Activated CD4-positive, alpha-beta T cell treated with anti-CD3 and anti-CD28 coated beads for 24 hours (primary cell): Measurements from ENCODE around the gene SCYGR6.
A peak's percentile ranks its signal among the peaks of the same experiment; 100 is the strongest.
"Not testable (repeated sequence)": the region's sequence is repeated elsewhere in the genome, so short reads cannot be mapped to it uniquely, and the experiment has no call there.

ENCODE experiments used
- DNase-seq, 2 donors: peaks; one replicate each; pipeline ENCODE4 v3.0.0-alpha.2; 2020; ENCODE audit warnings: low read depth in 2 of 2

SCYGR6 gene, protein sequence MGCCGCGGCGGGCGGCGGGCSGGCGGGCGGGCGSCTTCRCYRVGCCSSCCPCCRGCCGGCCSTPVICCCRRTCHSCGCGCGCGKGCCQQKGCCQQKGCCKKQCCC

DNA sequence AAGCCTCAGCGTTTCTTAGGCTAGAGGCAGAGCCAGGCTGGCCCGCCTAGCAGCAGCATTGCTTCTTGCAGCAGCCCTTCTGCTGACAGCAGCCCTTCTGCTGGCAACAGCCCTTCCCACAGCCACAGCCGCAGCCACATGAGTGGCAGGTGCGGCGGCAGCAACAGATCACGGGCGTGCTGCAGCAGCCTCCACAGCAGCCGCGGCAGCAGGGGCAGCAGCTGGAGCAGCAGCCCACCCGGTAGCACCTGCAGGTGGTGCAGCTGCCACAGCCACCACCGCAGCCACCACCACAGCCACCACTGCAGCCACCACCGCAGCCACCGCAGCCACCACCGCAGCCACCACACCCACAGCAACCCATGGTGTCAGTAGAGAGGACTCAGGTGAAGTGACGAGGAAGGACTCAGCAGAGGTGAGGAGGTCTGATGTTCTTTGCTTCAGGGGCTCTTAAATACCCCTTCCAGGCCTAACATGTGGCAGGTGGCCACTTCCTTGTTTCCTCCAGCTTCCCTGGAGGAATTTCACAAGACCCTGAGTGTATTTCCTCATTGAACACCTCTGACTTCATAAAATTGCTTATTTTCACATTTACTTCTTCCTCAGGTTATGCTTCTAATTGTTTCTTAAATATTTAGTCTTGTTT, at the start of gene SCYGR6:
Gene SCYGR6, minus strand, starts transcription at position 364 of the 646 bp plus-strand sequence. Its CDS starts 0 bp downstream, at position 364.
- no peak for DNase-seq

DNA sequence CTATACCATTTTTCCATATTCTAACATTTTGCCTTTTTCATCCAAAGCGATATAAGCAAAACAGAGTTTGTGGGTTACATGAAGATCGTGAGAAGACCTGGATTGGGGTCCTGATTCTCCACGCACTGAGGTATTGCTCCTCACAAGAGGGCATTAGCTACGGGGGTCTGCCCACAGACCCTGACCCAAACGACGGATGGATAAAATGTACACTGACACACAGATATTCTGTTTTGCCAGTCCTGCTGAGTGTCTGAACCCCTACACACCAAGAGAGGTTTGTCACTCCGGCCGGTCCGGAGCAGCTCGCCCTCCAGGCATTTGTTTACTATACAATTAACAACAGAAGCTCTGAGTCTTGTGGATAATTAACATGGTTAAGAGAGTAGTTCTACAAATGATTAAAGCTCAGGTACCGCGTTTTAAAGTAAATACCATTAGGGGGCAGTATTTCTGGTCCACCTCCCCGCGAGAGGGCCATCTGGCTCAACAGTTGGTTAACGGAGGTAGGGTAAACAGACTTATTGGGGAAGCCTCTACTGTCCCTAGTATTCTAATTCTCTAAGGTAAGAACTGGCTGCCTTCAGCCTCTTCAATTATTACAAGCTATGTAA, 49.6 kb upstream of the SCYGR6 start:
- no peak for DNase-seq

DNA sequence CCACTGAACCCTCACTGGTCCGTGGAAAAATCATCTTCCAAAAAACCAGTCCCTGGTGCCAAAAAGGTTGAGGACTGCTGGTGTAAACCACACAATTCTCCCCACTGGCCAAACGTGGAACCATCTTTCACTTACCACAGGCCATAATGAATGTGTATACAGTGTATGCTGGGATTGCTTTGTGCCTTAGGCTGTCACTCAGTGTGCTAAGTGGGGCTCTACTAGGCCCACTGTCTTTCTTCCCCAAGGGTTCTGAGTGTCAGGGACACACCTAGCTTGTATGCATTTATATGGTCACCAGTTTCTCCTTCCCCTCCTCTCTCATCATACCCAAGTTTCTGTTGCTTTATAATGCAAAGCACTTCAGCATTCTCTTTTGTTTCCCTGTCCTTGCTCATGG, 48.4 kb upstream of the SCYGR6 start:
- no peak for DNase-seq

DNA sequence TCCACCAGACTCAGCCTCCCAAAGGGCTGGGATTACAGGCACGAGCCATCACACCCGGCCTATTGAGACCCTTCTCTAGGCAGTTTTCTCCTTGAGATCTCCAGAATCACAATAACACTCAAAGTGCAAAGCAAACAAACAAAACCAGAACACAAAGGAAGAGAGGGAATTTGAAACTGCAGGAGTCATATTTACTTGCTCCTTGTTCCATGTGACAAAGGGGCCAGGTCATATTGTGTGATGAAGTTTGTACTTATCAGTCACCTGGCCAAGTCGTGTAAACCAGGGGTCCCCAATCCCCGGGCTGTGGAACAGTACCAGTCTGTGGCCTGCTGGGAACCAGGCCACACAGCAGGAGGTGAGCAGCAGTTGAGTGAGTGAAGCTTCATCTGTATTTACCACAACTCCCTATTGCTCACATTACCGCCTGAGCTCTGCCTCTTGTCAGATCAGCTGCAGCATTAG, 47.7 kb upstream of the SCYGR6 start:
- no peak for DNase-seq

DNA sequence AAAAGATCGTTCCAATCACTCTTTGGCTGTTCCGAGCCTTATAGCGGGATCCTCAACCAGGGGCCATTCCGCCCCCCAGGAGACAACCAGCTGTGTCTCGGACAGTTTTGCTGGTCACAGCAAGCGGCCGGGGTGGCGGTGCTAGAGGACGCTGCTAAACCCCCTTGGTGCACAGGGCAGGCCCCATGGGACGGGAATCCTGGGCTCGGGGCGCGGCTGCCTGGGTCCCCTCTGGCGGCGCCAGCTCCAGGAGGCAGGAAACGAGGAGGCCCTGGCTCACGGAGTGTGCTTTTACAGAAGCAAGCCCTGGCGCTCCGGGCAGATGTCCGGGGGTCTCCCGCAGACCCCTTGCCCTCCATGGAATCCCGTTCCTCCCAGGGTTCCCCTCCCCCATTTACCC, 43.3 kb upstream of the SCYGR6 start:
- DNase-seq = no peak

DNA sequence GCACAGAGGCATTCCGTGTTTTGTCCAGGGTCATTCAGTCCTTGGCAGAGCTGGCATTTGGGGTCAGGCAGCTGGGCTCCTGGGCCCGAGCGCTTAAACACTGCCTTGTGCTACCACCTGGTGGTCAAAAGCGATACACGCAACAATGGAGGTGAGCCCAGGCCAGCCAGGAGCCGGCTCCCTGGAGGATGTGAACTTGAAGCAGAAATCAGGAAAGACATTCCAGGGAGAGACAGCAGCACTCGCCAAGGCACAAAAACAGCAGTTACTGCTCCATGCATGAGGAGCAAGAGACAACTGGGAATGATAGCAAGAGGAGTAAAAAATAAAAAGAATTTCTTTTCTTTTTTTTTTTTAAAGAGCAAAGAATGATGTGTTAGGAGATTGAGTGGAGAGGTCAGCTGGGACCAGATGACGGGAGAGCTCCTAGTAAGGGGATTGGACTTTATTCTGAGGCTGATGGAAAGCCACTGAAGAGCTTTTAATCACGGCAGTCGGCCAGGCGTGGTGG, 41.9 kb upstream of the SCYGR6 start:
- peak; percentile 34 to 41 for DNase-seq

DNA sequence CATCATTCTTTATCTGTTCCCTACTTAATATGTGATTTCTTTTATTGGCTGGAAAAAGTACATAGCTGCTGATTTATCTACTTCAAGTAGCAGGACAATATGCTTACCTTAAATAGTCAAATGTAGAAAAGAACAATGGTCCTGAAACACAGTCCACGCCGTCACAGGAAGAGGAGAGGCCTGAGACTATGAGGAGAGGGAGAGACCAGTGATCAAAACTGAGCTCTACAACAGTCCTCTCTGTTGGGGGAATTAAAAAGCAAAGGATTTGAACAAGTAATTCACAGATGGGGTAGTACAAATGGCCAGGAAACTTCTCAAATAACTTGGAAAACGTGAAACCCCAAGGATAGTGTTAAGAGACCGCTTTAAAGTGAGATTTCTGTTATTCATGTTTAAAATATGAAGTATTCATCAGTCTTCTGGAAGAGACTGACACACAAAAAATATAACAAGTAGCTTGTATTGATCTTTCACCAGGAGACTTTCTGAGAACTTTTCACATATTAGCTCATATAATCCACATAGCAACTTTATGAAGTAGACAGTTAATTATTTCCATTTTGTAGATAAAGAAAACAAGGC, 41.3 kb upstream of the SCYGR6 start:
- DNase-seq = no peak

DNA sequence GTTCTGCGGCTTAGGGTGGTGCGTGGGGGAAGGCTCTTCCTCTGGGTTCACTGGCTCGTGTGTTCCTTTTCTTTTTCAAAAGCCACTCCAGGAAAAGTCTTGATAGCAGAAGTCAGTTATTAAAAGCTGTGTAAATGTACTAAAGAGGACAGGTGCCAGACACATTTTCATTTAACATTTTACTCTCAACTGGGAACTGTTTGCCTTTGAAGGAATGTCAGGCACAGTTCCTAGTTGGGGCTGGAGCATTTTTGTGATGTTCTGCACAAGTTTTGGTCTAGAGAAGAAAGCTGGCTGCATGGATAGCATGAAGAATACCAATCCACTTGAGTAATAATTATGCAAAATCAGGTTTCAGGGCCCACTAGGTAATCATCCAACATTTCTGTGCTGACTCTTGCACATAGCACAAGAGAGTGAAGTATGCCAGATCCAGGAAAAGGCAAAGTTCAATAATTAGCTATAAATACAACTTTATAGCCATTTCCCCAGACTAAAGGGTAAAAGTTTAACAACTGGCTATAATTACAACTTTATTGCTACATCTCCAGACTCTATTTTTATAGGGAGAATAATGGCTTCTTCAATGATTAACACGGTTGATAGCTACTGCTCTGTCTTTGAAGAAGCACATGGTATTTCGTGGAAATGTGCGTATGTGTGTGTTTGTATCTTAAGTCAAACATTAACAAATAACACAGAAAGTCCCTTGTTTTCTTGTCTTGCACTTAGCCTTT, 37.4 kb upstream of the SCYGR6 start:
- DNase-seq = no peak

DNA sequence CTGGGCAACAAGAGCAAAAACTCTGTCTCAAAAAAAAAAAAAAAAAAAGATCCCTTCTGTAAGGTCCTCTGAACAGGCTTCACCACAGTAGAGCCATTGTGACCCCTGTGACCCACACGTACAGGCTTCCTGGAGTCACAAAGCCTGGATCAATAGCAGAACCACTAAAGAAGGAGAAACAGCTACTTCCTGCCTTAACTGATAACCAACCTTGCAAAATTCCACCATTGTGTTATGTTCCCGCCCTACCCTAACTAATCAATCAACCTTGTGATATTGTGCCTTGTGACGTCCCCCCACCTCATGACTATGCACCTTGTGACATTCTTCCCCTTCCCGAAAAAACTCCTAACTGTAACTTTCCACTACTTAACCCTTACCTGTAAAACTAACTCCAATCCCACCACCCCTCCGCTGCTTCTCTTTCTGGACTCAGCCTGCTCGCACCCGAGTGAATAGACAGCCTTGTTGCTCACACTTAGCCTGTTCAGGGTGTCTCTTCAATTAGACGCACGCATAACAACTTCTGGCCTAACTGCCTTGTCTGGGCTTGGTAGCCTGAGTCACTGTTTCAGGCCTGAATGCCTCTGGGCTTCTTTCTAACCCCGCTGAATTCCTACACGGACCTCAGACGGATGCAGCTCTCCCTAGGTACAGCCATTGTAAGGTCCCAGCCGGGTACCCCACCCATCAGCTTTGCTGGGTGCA, 35.0 kb upstream of the SCYGR6 start:
- no peak for DNase-seq

DNA sequence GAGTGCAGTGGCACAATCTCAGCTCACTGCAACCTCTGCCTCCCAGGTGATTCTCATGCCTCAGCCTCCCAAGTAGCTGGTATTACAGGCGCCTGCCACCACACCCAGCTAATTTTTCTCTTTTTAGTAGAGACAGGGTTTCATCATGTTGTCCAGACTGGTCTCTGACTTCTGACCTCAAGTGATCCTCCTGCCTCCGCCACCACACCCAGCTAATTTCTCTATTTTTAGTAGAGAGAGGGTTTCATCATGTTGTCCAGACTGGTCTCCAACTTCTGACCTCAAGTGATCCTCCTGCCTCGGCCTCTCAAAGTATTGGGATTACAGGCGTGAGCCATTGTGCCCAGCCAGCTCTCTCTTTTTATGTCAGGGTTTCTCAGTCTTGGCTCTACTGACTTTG, 31.7 kb upstream of the SCYGR6 start:
- not testable (repeated sequence) for DNase-seq

DNA sequence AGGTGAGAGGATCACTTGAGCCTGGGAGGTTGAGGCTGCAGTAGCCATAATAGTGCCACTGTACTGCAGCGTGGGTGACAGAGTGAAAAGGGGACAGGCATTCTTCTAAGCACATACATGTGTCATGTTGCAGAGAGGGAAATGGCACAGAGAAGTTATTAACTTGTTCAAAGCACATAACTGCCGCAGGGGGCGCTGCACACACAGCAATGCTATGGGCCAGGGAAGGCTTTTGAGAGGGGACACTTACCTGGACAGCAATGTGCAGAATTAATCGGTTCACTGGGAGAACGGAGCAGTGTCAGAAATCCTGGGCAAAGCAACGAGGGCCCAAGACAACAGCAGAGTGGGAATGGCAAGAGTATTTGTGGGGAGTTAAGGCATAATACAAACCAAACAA, 23.5 kb upstream of the SCYGR6 start:
- DNase-seq = no peak

DNA sequence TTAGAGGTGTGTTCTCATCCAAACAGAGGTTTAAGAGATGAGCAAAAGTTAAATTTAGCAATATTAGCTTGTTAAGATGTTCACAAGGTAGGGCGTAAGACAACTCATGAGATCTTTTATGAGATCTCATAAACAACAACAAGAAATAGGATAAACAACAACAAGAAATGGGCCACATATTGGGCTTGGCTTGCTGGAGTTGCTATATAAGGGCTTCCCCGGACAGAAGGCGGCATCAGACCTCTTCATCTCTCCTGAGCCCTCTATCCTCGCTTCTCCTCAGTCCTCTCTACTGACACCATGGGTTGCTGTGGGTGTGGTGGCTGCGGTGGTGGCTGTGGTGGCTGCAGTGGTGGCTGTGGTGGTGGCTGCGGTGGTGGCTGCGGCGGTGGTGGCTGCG, 21.0 kb upstream of the SCYGR6 start, which contains the start of gene SCYGR8:
Gene SCYGR8, plus strand, starts transcription at position 301 of the 400 bp plus-strand sequence. Its CDS starts 0 bp downstream, at position 301.
- DNase-seq = no peak

DNA sequence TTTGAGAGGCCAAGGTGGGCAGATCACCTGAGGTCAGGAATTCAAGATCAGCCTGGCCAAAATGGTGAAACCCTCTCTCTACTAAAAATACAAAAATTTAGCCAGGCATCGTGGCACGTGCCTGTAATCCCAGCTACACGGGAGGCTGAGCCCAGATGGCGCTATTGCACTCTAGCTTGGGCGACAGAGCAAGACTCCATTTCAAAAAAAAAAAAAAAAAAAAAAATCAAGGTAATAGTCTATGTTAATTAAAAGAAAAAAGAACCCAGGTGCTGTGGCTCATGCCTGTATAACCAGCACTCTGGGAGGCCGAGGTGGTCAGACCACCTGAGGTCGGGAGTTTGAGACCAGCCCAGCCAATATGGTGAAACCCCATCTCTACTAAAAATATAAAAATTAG, 16.1 kb upstream of the SCYGR6 start:
- not testable (repeated sequence) for DNase-seq

DNA sequence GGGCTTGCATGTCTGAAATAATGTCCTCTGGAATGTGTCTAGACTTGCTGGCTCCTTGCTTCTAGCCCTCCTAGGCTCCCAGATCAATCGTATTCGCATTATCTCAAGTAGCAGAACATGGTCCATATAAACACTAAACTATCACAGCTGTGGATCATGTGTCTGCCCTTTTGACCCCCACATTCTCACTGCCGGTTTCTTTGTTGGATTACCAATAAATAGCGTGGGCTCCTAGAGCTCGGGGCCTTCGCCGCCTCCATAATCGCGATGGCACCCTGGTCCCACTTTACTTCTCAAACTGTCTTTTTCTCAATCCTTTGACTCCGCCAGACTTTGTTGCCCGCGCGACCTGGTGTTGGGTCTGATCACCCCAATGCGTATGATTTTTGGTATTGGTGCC, 14.8 kb upstream of the SCYGR6 start:
- no peak for DNase-seq

DNA sequence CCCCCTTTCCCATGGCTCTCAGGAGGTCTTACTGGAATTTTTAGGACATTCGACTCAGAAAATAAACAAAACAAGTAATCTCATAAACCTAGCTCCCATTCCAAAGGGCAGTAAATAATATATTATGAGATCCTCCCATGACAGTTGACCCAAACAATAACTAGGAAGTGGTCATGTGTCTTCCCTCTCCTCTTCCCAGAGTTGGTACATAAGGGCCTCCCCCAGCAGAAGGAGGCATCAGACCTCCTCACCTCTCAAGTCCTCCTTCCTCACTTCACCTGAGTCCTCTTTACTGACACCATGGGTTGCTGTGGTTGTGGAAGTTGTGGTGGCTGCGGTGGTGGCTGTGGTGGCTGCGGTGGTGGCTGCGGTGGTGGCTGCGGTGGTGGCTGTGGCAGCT, 3.5 kb upstream of the SCYGR6 start, which contains the start of gene SCYGR7:
Gene SCYGR7, plus strand, starts transcription at position 301 of the 400 bp plus-strand sequence. Its CDS starts 0 bp downstream, at position 301.
- no peak for DNase-seq

DNA sequence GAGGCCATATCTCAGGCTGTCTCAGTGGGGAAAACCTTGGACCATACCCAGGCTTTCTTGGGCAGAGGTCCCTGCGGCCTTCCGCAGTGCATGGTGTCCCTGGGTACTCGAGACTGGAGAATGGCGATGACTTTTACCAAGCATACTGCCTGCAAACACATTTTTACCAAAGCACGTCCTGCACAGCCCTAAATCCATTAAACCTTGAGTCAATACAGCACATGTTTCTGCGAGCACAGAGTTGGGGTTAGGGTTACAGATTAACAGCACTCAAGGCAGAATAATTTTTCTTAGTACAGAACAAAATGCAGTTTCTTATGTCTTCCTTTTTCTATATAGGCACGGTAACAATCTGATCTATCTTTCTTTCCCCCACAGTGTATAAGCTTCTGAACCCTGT, 1.7 kb downstream of the SCYGR6 start:
- not testable (repeated sequence) for DNase-seq

DNA sequence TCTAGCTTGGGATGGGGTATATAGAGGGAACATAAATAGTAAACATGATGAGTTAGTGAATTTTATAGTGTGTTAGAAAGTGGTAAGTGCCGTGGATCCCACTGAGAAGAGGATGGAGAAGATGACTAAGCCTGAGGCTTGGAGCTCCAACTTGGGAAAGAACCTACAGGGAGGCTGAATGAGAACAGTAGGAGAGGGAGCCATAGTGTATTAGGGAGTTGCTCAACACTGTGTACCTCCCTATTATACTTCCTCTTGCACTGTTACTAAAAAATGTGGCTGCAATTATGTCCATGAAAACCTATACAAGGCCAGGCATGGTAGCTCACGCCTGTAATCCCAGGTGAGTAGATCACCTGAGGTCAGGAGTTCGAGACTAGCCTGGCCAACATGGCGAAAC, 3.9 kb downstream of the SCYGR6 start:
- no peak for DNase-seq

DNA sequence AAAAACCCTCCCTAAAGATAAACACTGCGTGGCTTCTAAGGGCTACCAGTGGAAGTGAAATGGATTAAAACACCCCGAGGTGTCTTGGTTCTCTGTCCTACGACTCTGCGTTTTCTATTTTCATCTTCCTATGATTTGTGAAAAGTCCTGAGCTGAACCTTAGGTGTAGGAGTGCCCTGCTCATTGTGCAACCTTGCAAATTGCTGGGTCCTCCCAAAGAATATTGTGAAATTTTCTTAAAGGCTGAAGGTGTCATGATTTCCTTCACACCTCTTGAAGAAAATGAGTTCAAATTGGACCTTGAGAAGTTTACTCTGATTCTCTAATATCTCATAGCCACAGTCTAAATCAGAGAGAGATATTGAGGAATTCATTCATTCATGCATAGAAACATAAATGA, 4.9 kb downstream of the SCYGR6 start:
- no peak for DNase-seq

DNA sequence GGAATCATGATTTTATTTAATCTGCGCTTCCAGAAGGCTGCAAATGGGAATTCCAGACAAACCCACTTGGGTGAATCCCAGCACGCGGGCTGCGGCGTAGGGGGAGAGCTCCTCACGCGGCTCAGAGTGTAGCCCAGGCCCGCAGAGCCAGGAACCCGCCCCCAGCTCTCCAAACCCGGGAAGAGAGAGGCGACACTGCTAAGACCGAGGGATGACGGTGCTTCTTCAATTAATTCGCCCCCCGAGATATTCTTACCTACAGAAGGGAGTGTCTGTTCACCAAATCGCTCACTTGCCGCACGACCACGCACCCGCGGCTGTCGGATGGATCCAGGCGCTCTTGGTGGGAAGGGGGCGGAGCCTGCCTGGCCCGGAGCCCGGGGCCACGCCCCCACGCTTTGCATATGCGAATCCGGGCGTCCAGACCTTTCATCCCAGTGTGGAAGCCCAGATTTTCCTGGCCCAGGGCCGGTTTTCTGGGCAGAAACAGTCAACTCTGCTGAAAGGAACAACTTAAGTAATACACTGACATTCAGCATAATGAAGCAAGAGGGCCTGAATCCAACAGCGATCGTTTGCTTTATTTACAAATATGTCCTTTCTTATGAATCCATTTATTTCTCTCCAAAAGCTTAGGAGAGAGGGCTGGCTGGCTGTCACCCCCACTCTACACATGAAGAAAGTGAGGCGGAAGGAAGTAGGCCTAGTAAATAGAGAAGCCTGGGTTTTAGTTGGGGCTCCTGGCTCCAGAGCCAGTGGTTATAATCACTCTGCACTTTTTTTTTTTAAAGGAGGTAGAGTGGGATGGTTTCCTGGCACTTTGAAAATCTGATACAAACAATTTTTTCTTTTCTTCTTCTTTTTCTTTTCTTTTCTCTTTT, 6.6 kb downstream of the SCYGR6 start, which contains the start of gene SLC19A3:
Gene SLC19A3, minus strand, starts transcription at position 342 of the 881 bp plus-strand sequence. CDS start 15,710 bp downstream, outside the sequence.
- peak in 1 of 2 donors; percentile 1 for DNase-seq

DNA sequence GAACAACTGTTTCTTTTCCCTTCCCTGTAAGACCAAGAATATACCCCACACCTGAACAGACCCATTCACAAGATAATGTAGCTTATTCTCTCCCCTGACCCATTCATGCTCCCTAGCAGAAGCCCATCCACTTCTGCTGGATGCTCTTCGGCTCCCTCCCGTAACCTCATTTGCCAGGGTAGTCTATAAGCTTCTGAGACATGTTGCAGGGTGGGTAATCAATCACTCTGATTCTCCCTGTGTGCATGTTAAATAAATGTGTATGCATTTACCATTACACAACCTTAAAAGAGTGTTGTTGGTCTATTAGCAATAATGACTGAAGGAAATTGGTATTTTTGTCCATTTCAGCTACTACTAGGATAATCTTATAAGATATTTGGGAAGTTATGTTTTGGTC, 8.1 kb downstream of the SCYGR6 start:
- DNase-seq = no peak
